HCT116 (cell line): Measurements from ENCODE around the gene TMEM165. TPM values are rescaled to one million over a fixed set of nuclear protein-coding genes. Genes with fewer than 3 reads are reported as not detected.
"Not testable (repeated sequence)": the region's sequence is repeated elsewhere in the genome, so short reads cannot be mapped to it uniquely, and the experiment has no call there.

Experiments
- ATAC-seq: fragments of 200-7000 bp; cut with Tn5 transposase; 2 replicates; pipeline ENCODE4 v1.9.1; 2020; ENCODE audit warnings: mild to moderate bottlenecking, moderate library complexity
- BruUV-seq: library from RNA; stranded (reverse); fragments of 400-500 nt; replicated peaks from 2 replicates; lab custom pipeline; 2021; lab: Mats Ljungman, UMichigan
- CTCF ChIA-PET: fragments of 300-600 bp; sonication (Branson Sonifier 250); formaldehyde crosslinking; loops from one replicate; lab custom pipeline; 2021; ENCODE audit warnings: antibody characterized with exemption; lab: Charles Lee
- POLR2A ChIA-PET: fragments of 300-600, 350-600 bp; sonication (Branson Sonifier 250); formaldehyde crosslinking; loops from one replicate; lab custom pipeline; 2021; ENCODE audit warnings: antibody characterized with exemption; lab: Charles Lee
- RAD21 ChIA-PET, 2 experiments: fragments of 300-600 bp; sonication (Branson Sonifier 250); formaldehyde crosslinking; loops; one replicate each; lab custom pipeline; 2023; ENCODE audit warnings: low total read pairs in 2 of 2; ENCODE audit not compliant: uncharacterized antibody in 2 of 2, unreplicated experiment in 2 of 2, low non-redundant PET in 1 of 2; lab: Charles Lee
- DNase-seq: peaks from one replicate; pipeline ENCODE4 v3.0.0-alpha.2; 2010; ENCODE audit warnings: low read depth, low spot score
- H2AFZ ChIP-seq: fragments of 200-600 bp; shearing (Covaris generic), sonication (generic); 2 replicates; pipeline ENCODE4 v1.6.1; 2017; ENCODE audit warnings: low read depth, mixed run types, mixed read lengths, antibody characterized with exemption, low read length; ENCODE audit not compliant: poor library complexity, severe bottlenecking
- H3K27ac ChIP-seq: 2 replicates; pipeline ENCODE4 v1.5.1; 2012; ENCODE audit warnings: low read depth, low read length
- H3K27me3 ChIP-seq: fragments of 200-600 bp; sonication (generic); 2 replicates; pipeline ENCODE4 v1.6.1; 2016; ENCODE audit warnings: mixed run types, low read length, mixed read lengths; ENCODE audit not compliant: insufficient read depth
- H3K36me3 ChIP-seq, 2 experiments: fragments of 200-500 bp in 1 of 2; fragments of 200-600 bp in 1 of 2; sonication (Bioruptor generic) in 1 of 2; sonication (generic) in 1 of 2; 2 replicates each; pipeline versions ENCODE4 v1.5.1 to v1.6.1; 2014 to 2016; ENCODE audit warnings: low read length in 2 of 2, inconsistent platforms in 1 of 2, mixed read lengths in 1 of 2, mixed run types in 1 of 2; ENCODE audit not compliant: insufficient read depth in 2 of 2, control insufficient read depth in 1 of 2
- H3K4me1 ChIP-seq, 2 experiments: fragments of 200-600 bp in 1 of 2; sonication (generic) in 1 of 2; 2 replicates each; pipeline versions ENCODE4 v1.5.1 to v1.6.1; 2012 to 2017; ENCODE audit warnings: low read length in 2 of 2, inconsistent platforms in 1 of 2, mild to moderate bottlenecking in 1 of 2, mixed read lengths in 1 of 2, mixed run types in 1 of 2, moderate library complexity in 1 of 2; ENCODE audit not compliant: insufficient read depth in 2 of 2, control insufficient read depth in 1 of 2
- H3K4me2 ChIP-seq: fragments of 200-600 bp; sonication (generic); 2 replicates; pipeline ENCODE4 v1.6.1; 2017; ENCODE audit warnings: mixed run types, low read length, mixed read lengths
- H3K4me3 ChIP-seq, 2 experiments: fragments of 200-600 bp in 1 of 2; sonication (generic) in 1 of 2; replicated peaks in 1 of 2; 2 replicates each; pipeline ENCODE4 v1.5.1; 2011 to 2016; ENCODE audit warnings: low read length in 2 of 2, control low read depth in 1 of 2, low read depth in 1 of 2, mild to moderate bottlenecking in 1 of 2, mixed read lengths in 1 of 2, mixed run types in 1 of 2
- H3K79me2 ChIP-seq: fragments of 200-600 bp; sonication (generic); 2 replicates; pipeline ENCODE4 v1.6.1; 2017; ENCODE audit warnings: mild to moderate bottlenecking, mixed run types, low read length, moderate library complexity, mixed read lengths; ENCODE audit not compliant: insufficient read depth
- H3K9ac ChIP-seq: fragments of 200-600 bp; sonication (generic); 2 replicates; pipeline ENCODE4 v1.6.1; 2016; ENCODE audit warnings: low read length, mixed read lengths
- H3K9me2 ChIP-seq: fragments of 200-600 bp; sonication (generic), shearing (Covaris generic); 2 replicates; pipeline ENCODE4 v1.6.1; 2017; ENCODE audit warnings: mixed run types, mild to moderate bottlenecking, moderate library complexity; ENCODE audit not compliant: insufficient read depth
- H3K9me3 ChIP-seq, 2 experiments: fragments of 200-500 bp in 1 of 2; fragments of 200-600 bp in 1 of 2; sonication (Bioruptor generic) in 1 of 2; sonication (generic) in 1 of 2; 2 replicates each; pipeline ENCODE4 v1.6.1; 2014 to 2017; ENCODE audit warnings: low read length in 2 of 2, mixed read lengths in 2 of 2, inconsistent platforms in 1 of 2, low read depth in 1 of 2, mild to moderate bottlenecking in 1 of 2, mixed run types in 1 of 2, moderate library complexity in 1 of 2; ENCODE audit not compliant: control insufficient read depth in 1 of 2, insufficient read depth in 1 of 2
- H4K20me1 ChIP-seq: fragments of 200-600 bp; sonication (generic), shearing (Covaris generic); 2 replicates; pipeline ENCODE4 v1.6.1; 2017; ENCODE audit warnings: mixed run types, mild to moderate bottlenecking, moderate library complexity; ENCODE audit not compliant: insufficient read depth
- CEBPB ChIP-seq: IDR thresholded peaks from 2 replicates; pipeline ENCODE4 v1.6.1; 2012; ENCODE audit warnings: low read depth
- EGR1 ChIP-seq: IDR thresholded peaks from 2 replicates; pipeline ENCODE4 v1.6.1; 2012; ENCODE audit warnings: low read depth
- FOSL1 ChIP-seq: IDR thresholded peaks from 2 replicates; pipeline ENCODE4 v1.6.1; 2012; ENCODE audit warnings: low read depth
- JUND ChIP-seq: IDR thresholded peaks from 2 replicates; pipeline ENCODE4 v1.6.1; 2012
- SP1 ChIP-seq: IDR thresholded peaks from 2 replicates; pipeline ENCODE4 v1.6.1; 2012; ENCODE audit warnings: low read depth
- intact Hi-C: fragments of 100-400 bp; cut with micrococcal nuclease; formaldehyde crosslinking; loops from 2 replicates; pipeline ENCODE4 v1.10.0; 2022
- total RNA-seq: library from RNA; stranded (reverse); gene quantifications from one replicate; pipeline ENCODE4 v1.2.1, GENCODE V29; 2021; ENCODE audit not compliant: unreplicated experiment
- TF ChIP-seq, protein P1 (sequence below): IDR thresholded peaks from 2 replicates; pipeline ENCODE4 v1.6.1; 2012

TMEM165 gene
- total RNA-seq, 1 experiment from 2014 or later: 60.7 TPM

DNA sequence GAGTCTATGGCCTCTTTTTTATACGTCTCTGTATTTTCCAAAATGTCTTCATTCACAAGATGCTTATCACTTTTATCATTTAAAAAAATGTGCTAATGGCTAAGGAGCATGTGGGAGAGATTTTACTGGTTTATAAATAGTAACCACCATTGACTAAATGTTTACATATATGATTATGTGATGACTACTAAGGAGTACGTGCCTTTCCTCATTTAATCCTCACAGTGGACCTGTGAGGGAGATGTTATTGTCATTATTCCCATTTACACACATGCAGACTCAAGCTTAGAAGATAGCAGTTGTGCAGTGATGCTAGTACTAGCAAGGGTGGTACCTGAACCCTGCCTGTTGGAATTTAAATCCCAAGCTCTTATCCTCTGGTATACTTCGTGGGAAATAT is 47.3 kb upstream of the TMEM165 start:
- ChIA-PET RAD21 (no interaction called here), POLR2A (no interaction called here), CTCF (no interaction called here)
- H3K79me2 ChIP-seq: no peaks in the 10 kb centered on the region; the same call in 1 of the 2 replicates
- ATAC-seq (no peak), DNase-seq (no peak)
- H3K4me1 ChIP-seq: peaks cover 27 to 38% of the 10 kb centered on the region in 2 experiments
- no peak overlapping the region for H2AFZ ChIP-seq
- no peak overlapping the region for H3K4me3 ChIP-seq
- no peak overlapping the region for H3K27ac ChIP-seq
- H3K9me2 ChIP-seq: no peaks in the 10 kb centered on the region
- no peaks in the 10 kb centered on the region for H3K36me3 ChIP-seq
- H3K27me3 ChIP-seq: no peaks in the 10 kb centered on the region
- peak overlapping the region; percentile 90; the same call in 1 of the 2 replicates for H3K4me2 ChIP-seq
- H4K20me1 ChIP-seq: no peaks in the 10 kb centered on the region
- no TSS peak for BruUV-seq
- H3K9me3 ChIP-seq: peaks cover 0 to 4% of the 10 kb centered on the region in 2 experiments; a peak in 1 of 4 replicates
- H3K9ac ChIP-seq: no peak overlapping the region
- no peak for TF ChIP-seq SP1
- no peak for TF ChIP-seq CEBPB
- TF ChIP-seq FOSL1: 0 out of 2 replicates have a peak, but pooled peaks have one; percentile 10
- intact Hi-C loops: loop anchor here (5.0 to 10.0 kb wide), 3 partner anchors 199 to 516 kb away; partner anchors contain the start of genes CLOCK and NMU

DNA sequence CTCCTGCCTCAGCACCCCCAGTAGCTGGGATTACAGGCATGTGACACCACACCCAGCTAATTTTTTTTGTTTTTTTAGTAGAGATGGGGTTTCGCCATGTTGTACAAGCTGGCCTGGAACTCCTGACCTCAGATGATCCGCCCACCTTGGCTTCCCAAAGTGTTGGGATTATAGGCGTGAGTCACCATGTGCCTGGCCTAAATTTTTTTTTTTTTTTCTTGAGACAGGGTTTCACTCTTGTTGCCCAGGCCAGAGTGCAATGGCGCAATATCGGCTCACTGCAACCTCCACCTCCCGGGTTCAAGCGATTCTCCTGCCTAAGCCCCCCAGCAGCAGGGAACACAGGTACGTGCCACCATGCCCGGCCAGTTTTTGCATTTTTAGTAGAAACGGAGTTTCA is 44.9 kb upstream of the TMEM165 start:
- H3K9ac ChIP-seq, H2AFZ ChIP-seq, H3K27ac ChIP-seq, H3K36me3 ChIP-seq, H4K20me1 ChIP-seq, BruUV-seq, POLR2A ChIA-PET, ATAC-seq, intact Hi-C loops, H3K4me3 ChIP-seq, DNase-seq, CTCF ChIA-PET, H3K9me3 ChIP-seq, H3K79me2 ChIP-seq, H3K9me2 ChIP-seq, H3K27me3 ChIP-seq: not testable (repeated sequence)
- H3K4me2 ChIP-seq: peak overlapping the region; percentile 37; the same call in 1 of the 2 replicates
- peaks cover 27 to 38% of the 10 kb centered on the region in 2 experiments for H3K4me1 ChIP-seq
- RAD21 ChIA-PET: interaction anchor here in 1 of 2 experiments (0.7 kb wide), 1 partner anchor 15 kb away, joined by 3 read pairs; no protein-coding TSS in a partner anchor
- TF ChIP-seq SP1 (0 out of 2 replicates have a peak, but pooled peaks have one; percentile 21), CEBPB (peak; percentile 72), FOSL1 (peak; percentile 43; the same call in 1 of the 2 replicates), EGR1 (peak; percentile 75), JUND (peak; percentile 38; the same call in 1 of the 2 replicates)
- TF ChIP-seq, protein P1, sequence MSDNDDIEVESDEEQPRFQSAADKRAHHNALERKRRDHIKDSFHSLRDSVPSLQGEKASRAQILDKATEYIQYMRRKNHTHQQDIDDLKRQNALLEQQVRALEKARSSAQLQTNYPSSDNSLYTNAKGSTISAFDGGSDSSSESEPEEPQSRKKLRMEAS: peak; percentile 33; the same call in 1 of the 2 replicates
